Endometrial microvascular endothelial cells (primary cell): Measurements from ENCODE around the gene PFN3. TPM values are rescaled to one million over a fixed set of nuclear protein-coding genes. Genes with fewer than 3 reads are reported as not detected.
"Not testable (repeated sequence)": the region's sequence is repeated elsewhere in the genome, so short reads cannot be mapped to it uniquely, and the experiment has no call there.

Source experiments
- in situ Hi-C: cut with HindIII; loops from 2 replicates; pipeline ENCODE4 v1.10.0; 2017; ENCODE audit warnings: low sequenced_read_pairs, low pct_unique_long_range_greater_than_20kb; ENCODE audit errors: inconsistent ontology term
- total RNA-seq: library from RNA; depleted of rRNA; stranded (reverse); fragments of >200 nt; gene quantifications from one replicate; pipeline ENCODE4 v1.2.3, GENCODE V29; 2015; ENCODE audit errors: inconsistent ontology term

The PFN3 gene
- total RNA-seq, 1 donor from 2014 or later: not detected

GRCh38 chr5:177367323-177367848 lies 33.1 kb downstream of the PFN3 start:
- in situ Hi-C loops: no loop called here

GRCh38 chr5:177366528-177367322 lies 33.7 kb downstream of the PFN3 start:
- in situ Hi-C loops: no loop called here

GRCh38 chr5:177365845-177366527 lies 34.5 kb downstream of the PFN3 start:
- in situ Hi-C loops: no loop called here

GRCh38 chr5:177364159-177364962 lies 36.1 kb downstream of the PFN3 start:
- in situ Hi-C loops: no loop called here

- in situ Hi-C loops: no loop called here
Measured at GRCh38 chr5:177363565-177363964, 36.9 kb downstream of the PFN3 start.

GRCh38 chr5:177362610-177363507 lies 37.6 kb downstream of the PFN3 start:
- in situ Hi-C loops: no loop called here

GRCh38 chr5:177362292-177362609 lies 38.2 kb downstream of the PFN3 start:
- in situ Hi-C loops: no loop called here

- in situ Hi-C loops: no loop called here
Measured at GRCh38 chr5:177361418-177362291, 38.8 kb downstream of the PFN3 start.

- in situ Hi-C loops: not testable (repeated sequence)
Measured at GRCh38 chr5:177360740-177361139, 39.7 kb downstream of the PFN3 start.

GRCh38 chr5:177359860-177360259 lies 40.6 kb downstream of the PFN3 start:
- in situ Hi-C loops: no loop called here

- in situ Hi-C loops: no loop called here
Measured at GRCh38 chr5:177359451-177359851, 41.0 kb downstream of the PFN3 start.

- in situ Hi-C loops: no loop called here
Measured at GRCh38 chr5:177358370-177358819, 42.1 kb downstream of the PFN3 start.

GRCh38 chr5:177357459-177358351 lies 42.8 kb downstream of the PFN3 start, which contains the start of gene RGS14:
TSS of gene RGS14 (plus strand) at chr5:177357924. CDS start at chr5:177358025, 101 bp downstream.
- in situ Hi-C loops: no loop called here

GRCh38 chr5:177357146-177357458 lies 43.4 kb downstream of the PFN3 start:
- in situ Hi-C loops: no loop called here

- in situ Hi-C loops: no loop called here
Measured at GRCh38 chr5:177356746-177357145, 43.7 kb downstream of the PFN3 start.

GRCh38 chr5:177355868-177356168 lies 44.6 kb downstream of the PFN3 start:
- in situ Hi-C loops: no loop called here
